Frontal cortex (tissue), 4 donors: ENCODE data around the gene NRF1. TPM values are rescaled to one million over a fixed set of nuclear protein-coding genes. Genes with fewer than 3 reads are reported as not detected.

Source experiments
- DNase-seq, 2 donors: peaks; one replicate each; pipeline ENCODE4 v3.0.0; 2012; ENCODE audit warnings: low spot score in 2 of 2
- FAIRE-seq: peaks from 2 replicates; lab custom pipeline; 2012; peaks lifted over from hg19 to GRCh38; lab: Jason Lieb, UNC
- total RNA-seq: library from RNA; depleted of rRNA; stranded (reverse); fragments of >200 nt; gene quantifications from one replicate; pipeline ENCODE4 v1.2.3, GENCODE V29; 2014
- donor health status: control.
- donor health status: control.
- donor health status: control.

NRF1 gene
- total RNA-seq, 1 donor from 2014 or later: 19.2 TPM

GRCh38 chr7:129675521-129675920 lies 64.0 kb downstream of the NRF1 start:
- no peak for DNase-seq
- FAIRE-seq: no peak

- FAIRE-seq (no peak), DNase-seq (no peak)
Observed at GRCh38 chr7:129676017-129676897, 64.7 kb downstream of the NRF1 start.

GRCh38 chr7:129677796-129678195 lies 66.3 kb downstream of the NRF1 start:
- DNase-seq: no peak
- FAIRE-seq: no peak

GRCh38 chr7:129678606-129679005 lies 67.1 kb downstream of the NRF1 start:
- no peak for DNase-seq
- FAIRE-seq: no peak

GRCh38 chr7:129680400-129680799 lies 68.9 kb downstream of the NRF1 start:
- FAIRE-seq (no peak), DNase-seq (no peak)

- no peak for DNase-seq
- FAIRE-seq: no peak
Observed at GRCh38 chr7:129684777-129685176, 73.3 kb downstream of the NRF1 start.

GRCh38 chr7:129686063-129686462 lies 74.5 kb downstream of the NRF1 start:
- DNase-seq (no peak), FAIRE-seq (no peak)

- DNase-seq (no peak), FAIRE-seq (no peak)
Observed at GRCh38 chr7:129688503-129689222, 77.1 kb downstream of the NRF1 start.

GRCh38 chr7:129689995-129690581 lies 78.6 kb downstream of the NRF1 start:
- DNase-seq: no peak
- no peak for FAIRE-seq

GRCh38 chr7:129690701-129691100 lies 79.2 kb downstream of the NRF1 start:
- no peak for FAIRE-seq

GRCh38 chr7:129698516-129699418 lies 87.2 kb downstream of the NRF1 start:
- FAIRE-seq (no peak), DNase-seq (no peak)

More at GRCh38 chr7:129690701-129691100, 79.2 kb downstream of the NRF1 start:
- DNase-seq: no peak

GRCh38 chr7:129702316-129702715 lies 90.8 kb downstream of the NRF1 start:
- DNase-seq (no peak), FAIRE-seq (no peak)

- DNase-seq (no peak), FAIRE-seq (no peak)
Observed at GRCh38 chr7:129702761-129703338, 91.3 kb downstream of the NRF1 start.

- FAIRE-seq: no peak
- DNase-seq: no peak
Observed at GRCh38 chr7:129703751-129704150, 92.2 kb downstream of the NRF1 start.

- FAIRE-seq: no peak
- DNase-seq: no peak
Observed at GRCh38 chr7:129707910-129708499, 96.5 kb downstream of the NRF1 start.

- FAIRE-seq (no peak), DNase-seq (no peak)
Observed at GRCh38 chr7:129713544-129713943, 102.0 kb downstream of the NRF1 start.

GRCh38 chr7:129714514-129715063 lies 103.1 kb downstream of the NRF1 start:
- no peak for DNase-seq

GRCh38 chr7:129719980-129720732 lies 108.6 kb downstream of the NRF1 start:
- FAIRE-seq: no peak
- DNase-seq: no peak

More at GRCh38 chr7:129714514-129715063, 103.1 kb downstream of the NRF1 start:
- FAIRE-seq: no peak
